Measurements from ENCODE around the gene USF2.

DNA sequence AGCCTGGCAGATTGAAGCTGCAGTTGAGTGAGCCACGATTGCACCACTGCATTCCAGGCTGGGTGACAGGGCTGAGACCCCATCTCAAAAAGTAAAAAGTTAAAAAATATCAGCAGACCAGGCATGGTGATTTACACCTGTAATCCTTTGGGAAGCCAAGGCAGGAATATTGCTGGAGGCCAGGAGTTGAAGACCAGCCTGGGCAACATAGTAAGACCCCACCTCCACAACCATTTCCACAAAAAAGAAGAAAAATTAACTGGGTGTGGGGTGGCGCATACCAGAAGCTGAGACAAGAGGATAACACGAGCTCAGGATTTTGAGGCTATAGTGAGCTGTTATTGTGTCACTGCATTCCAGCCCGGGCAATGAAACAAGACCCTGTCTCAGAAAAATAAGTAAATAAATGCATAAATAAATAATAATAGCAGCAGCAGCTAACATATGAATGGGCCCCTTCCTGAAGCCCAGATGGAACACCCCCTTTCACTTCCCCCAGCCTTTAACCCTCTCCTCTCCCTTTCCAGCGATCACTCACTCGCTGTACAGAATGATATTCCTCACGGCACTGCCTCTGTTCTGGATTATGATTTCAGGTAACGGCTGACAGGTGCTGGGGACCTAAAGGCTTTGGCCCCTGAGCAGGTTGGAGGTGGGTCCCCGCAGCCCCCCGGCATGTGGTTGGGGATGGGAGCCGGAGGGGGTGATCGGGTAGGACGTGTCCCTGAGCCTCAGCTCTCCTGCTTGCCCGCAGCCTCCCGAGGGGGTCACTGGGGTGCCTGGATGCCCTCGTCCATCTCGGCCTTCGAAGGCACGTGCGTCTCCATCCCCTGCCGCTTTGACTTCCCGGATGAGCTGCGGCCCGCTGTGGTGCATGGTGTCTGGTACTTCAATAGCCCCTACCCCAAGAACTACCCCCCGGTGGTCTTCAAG, 26.4 kb downstream of the USF2 start:
- TF ChIP-seq, protein P1, sequence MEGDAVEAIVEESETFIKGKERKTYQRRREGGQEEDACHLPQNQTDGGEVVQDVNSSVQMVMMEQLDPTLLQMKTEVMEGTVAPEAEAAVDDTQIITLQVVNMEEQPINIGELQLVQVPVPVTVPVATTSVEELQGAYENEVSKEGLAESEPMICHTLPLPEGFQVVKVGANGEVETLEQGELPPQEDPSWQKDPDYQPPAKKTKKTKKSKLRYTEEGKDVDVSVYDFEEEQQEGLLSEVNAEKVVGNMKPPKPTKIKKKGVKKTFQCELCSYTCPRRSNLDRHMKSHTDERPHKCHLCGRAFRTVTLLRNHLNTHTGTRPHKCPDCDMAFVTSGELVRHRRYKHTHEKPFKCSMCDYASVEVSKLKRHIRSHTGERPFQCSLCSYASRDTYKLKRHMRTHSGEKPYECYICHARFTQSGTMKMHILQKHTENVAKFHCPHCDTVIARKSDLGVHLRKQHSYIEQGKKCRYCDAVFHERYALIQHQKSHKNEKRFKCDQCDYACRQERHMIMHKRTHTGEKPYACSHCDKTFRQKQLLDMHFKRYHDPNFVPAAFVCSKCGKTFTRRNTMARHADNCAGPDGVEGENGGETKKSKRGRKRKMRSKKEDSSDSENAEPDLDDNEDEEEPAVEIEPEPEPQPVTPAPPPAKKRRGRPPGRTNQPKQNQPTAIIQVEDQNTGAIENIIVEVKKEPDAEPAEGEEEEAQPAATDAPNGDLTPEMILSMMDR (IDR thresholded peaks at IDR 0.05; ENCODE audit: poor library complexity, severe bottlenecking), result no peak
- TF ChIP-seq EP300 (conservative IDR thresholded peaks at IDR 0.05; ENCODE audit: poor library complexity, severe bottlenecking) (no peak), EZH2 (IDR thresholded peaks at IDR 0.05; ENCODE audit: borderline replicate concordance, insufficient read depth, low read length, poor library complexity, severe bottlenecking) (no peak), RAD21 (conservative IDR thresholded peaks at IDR 0.05) (no peak), TAF1 (IDR thresholded peaks at IDR 0.05; ENCODE audit: low read depth) (no peak), POLR2AphosphoS5 (IDR thresholded peaks at IDR 0.05) (no peak), SMC3 (conservative IDR thresholded peaks at IDR 0.05; ENCODE audit: poor library complexity) (no peak)
- TF ChIP-seq, protein P2, sequence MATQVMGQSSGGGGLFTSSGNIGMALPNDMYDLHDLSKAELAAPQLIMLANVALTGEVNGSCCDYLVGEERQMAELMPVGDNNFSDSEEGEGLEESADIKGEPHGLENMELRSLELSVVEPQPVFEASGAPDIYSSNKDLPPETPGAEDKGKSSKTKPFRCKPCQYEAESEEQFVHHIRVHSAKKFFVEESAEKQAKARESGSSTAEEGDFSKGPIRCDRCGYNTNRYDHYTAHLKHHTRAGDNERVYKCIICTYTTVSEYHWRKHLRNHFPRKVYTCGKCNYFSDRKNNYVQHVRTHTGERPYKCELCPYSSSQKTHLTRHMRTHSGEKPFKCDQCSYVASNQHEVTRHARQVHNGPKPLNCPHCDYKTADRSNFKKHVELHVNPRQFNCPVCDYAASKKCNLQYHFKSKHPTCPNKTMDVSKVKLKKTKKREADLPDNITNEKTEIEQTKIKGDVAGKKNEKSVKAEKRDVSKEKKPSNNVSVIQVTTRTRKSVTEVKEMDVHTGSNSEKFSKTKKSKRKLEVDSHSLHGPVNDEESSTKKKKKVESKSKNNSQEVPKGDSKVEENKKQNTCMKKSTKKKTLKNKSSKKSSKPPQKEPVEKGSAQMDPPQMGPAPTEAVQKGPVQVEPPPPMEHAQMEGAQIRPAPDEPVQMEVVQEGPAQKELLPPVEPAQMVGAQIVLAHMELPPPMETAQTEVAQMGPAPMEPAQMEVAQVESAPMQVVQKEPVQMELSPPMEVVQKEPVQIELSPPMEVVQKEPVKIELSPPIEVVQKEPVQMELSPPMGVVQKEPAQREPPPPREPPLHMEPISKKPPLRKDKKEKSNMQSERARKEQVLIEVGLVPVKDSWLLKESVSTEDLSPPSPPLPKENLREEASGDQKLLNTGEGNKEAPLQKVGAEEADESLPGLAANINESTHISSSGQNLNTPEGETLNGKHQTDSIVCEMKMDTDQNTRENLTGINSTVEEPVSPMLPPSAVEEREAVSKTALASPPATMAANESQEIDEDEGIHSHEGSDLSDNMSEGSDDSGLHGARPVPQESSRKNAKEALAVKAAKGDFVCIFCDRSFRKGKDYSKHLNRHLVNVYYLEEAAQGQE (IDR thresholded peaks at IDR 0.05; ENCODE audit: borderline replicate concordance), result no peak

Measured in neural cell (in vitro differentiated cells).